UCSD-AML1 (cell line): ENCODE data around the gene CDK5RAP2.
"Not testable (repeated sequence)": the region's sequence is repeated elsewhere in the genome, so short reads cannot be mapped to it uniquely, and the experiment has no call there.

Experiments
- DNase-seq: peaks from one replicate; lab custom pipeline; 2025; ENCODE audit not compliant: unreplicated experiment; lab: John Stamatoyannopoulos, UW

The CDK5RAP2 gene

GRCh38 chr9:120474591-120475243 is 105.2 kb downstream of the CDK5RAP2 start:
- no peak for DNase-seq

- no peak for DNase-seq
Measured at GRCh38 chr9:120473608-120474007, 106.4 kb downstream of the CDK5RAP2 start.

- no peak for DNase-seq
Measured at GRCh38 chr9:120465685-120466407, 114.1 kb downstream of the CDK5RAP2 start.

GRCh38 chr9:120464887-120465421 is 115.0 kb downstream of the CDK5RAP2 start:
- DNase-seq = no peak

- DNase-seq = no peak
Measured at GRCh38 chr9:120464176-120464886, 115.6 kb downstream of the CDK5RAP2 start.

DNA sequence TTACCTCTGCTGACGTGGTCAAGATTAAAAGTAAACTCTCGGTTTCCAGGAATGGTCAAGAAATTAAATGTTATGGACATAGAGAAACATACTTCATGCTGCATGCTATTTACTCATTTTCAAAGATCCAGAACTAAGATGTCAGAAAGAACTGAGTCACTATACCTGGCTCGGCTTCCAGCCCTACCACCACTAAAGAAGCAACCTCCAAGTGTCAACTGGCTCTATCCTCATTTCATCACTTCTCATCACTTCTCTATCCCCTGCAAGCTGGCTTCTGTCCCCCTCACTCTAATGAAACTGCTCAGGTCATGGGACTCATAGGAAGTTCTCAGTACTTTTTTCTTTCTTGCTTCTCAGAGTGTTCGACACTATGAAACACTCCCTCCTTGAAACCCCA is 116.2 kb downstream of the CDK5RAP2 start:
- no peak for DNase-seq

DNA sequence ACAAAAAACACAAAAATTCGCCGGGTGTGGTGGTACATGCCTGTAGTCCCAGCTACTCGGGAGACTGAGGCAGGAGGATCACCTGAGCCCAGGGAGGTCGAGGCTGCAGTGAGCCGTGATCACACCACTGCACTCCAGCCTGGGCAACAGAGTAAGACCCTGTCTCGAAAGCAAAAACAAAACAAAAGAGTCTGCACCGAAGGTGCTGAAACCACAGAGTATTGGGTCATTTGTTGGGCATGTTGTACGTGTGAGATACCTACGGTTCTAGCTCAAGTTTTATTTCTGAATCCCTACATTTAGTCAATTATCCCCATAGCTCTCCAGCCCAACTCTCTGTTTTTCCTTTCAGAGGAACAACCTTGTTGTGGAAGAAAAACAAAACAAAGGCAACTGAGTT is 118.3 kb downstream of the CDK5RAP2 start:
- not testable (repeated sequence) for DNase-seq

DNA sequence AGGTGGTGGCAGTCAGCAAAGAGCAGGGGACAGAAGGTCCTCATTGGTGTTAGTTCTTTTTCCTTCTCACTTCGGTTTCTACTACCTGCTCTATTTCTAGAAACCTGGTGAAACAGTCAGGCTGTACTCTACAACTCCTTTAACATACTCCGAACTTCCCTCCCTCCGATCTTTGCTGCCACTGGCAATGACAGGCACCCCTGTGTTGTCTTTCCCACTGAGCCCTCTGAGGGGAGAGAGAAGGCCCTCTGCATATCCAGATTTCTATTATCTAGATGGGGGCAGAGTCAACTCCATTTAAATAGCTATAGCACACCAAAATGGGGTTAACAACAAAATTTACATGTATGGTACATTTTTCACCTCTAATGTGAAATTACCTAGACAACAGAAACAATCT is 123.7 kb downstream of the CDK5RAP2 start:
- DNase-seq = no peak

DNA sequence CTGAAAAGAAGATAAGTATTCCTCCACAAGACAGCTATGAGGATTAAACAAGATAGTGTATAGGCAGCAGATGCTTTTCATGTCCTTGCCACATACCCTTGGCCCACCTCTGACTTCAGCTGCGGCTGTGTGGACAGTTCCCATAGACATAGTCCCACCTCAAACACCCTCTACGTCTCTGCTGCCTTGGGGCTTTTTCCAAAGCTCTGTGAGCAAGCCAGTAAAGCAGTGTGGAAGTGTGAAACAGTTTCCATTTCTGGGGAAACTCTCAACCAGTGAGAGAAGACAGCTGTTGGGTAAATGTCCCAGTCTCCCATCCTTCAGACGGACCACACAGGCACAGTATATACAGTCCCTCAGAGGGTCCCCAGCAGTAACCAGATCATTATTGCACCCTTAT is 125.5 kb downstream of the CDK5RAP2 start:
- DNase-seq = no peak

DNA sequence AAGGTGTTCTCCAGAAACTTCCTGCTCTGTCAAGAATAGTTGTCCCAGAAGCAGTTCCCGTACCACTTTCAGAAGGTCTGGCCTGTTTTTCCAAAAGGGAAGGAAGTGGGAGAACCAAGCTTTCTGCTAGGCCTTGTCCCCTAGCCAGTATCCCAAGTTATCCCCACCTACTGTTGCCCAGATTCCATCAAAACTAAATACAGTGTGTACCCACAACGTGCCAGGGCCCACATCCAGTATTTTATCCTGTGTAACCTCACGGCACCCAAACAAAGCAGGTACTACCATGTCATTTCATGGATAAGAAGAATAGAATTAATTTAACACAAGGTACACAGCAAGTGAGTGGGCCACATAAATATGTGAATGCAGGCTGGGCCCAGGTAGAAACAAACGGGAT is 126.2 kb downstream of the CDK5RAP2 start:
- DNase-seq = no peak

- no peak for DNase-seq
Measured at GRCh38 chr9:120452631-120453030, 127.3 kb downstream of the CDK5RAP2 start.

DNA sequence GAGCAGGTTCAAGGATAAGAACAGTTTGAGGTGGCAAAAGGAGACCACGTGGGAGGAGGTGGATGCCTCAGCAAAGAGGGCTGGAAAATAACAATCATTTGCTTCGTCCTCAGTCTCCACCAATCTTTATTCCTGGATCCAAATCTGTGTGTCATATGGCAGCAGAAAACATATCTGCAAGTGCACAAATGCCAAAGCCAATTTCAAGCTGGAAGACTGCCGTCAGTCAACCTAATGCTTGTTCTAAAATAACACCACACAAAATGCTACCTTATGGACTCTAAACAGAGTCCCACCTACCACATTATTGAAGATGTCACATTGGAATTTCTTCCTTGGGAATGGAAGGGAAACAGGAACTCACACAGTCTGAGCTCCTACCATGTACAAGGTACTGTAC is 129.1 kb downstream of the CDK5RAP2 start:
- no peak for DNase-seq

- DNase-seq = no peak
Measured at GRCh38 chr9:120449566-120449965, 130.4 kb downstream of the CDK5RAP2 start.

GRCh38 chr9:120447959-120448500 is 131.9 kb downstream of the CDK5RAP2 start:
- DNase-seq = no peak

DNA sequence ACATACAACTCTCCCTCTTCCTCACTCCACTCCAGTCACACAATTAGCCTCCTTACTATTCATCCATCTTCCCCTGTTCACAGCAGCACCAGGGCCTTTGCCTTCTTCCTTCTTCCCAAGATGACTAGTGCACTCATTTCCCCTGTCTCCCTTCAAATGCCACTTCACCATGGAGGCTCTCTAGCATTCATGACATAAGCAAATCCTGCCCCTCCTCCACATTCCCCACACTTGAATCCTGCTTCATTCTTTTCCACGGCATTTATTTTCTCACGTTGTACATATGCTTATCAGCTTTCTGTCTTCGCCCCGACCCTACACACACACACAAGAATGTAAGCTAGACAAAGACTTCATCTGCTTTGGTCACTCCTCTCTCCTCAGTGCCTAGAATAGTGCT is 133.3 kb downstream of the CDK5RAP2 start:
- DNase-seq = no peak

DNA sequence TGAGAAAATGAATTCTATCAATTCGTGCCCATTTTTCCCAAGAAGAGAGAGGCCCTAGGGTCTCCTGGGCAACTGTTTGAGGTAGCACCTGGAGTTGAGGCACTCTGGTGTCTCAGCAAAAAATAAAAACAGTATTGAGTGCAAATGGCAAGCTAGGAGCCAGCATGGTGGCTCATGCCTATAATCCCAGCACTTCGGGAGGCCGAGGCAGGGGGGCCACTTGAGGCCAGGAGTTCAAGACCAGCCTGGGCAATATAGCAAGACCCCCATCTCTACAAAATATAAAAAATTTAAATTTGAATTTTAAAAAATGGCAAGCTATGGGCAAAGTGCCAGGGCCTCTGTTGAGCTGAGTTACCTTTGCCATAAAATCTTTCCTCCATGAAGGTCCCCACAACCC is 136.0 kb downstream of the CDK5RAP2 start:
- no peak for DNase-seq

GRCh38 chr9:120443489-120443888 is 136.5 kb downstream of the CDK5RAP2 start:
- no peak for DNase-seq

DNA sequence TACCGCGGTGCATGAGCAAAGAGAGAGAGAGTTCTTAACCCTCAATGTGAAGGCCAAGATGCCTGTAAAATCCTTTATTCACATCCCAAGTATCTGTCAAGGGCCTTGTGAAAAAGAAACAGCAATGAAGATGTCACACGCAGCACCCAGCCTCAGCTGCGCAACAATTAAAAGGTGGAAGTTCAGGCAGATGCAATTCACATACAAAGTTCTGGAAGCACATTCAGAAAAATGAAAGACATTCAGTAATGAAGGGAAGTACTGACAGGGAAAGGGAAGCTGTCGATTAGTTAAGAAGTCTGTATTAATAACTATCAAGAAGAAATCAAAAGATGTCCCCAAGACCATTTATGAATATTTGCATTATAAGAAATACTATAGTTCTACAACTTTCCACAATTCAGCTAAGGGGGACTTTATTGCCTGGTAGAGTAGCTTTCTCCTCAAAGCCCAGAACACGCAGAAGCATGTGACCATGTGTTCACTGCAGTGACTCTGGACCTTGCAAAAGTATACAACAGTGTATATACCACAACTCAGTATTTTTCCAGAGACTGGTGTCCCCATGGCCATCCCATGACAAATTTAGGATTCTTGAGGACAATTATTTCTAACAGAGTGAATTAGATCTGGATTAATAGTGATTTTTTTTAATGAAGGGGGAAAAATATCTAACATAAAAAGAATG is 137.5 kb downstream of the CDK5RAP2 start:
- DNase-seq = no peak

DNA sequence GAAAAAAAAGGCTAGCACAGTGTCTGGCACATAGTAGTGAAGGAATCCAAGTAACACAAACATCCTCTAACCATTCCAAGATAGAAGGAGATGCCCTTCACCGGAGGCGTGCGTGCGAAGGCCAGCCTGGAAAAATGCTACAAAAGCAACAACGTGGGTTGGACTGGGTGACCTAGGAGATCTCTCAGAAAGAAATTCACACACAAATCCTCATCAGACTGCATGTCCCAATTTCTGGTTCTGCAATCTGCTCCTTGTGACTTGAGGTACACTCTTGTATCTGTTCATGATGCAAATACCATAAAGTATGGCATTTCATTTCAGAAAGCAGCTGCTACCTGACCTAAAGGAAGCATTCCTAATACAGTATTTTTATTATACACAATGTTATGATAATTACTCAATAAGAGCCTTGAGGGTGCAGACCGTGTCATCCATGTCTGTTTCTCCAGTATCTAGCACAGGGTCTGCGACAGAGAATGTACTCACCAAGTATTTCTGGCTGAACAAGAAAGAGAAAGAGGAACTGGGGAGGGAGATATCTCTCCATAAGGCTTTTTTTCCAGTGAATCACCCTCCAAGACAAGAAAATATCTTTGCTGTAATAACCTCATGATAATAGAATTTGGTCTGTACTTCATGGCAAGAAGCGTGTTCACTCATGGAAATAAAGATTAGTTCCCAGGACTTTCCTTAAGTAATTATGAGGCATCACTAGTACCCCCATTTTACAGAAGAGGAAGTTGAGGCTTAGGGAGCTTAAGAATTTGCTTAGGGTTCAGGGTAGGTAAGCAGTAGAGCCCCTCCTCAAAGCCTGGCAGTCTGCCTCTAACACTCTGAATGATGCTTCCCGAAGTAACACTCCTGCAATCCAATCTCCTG is 138.3 kb downstream of the CDK5RAP2 start:
- DNase-seq = no peak

DNA sequence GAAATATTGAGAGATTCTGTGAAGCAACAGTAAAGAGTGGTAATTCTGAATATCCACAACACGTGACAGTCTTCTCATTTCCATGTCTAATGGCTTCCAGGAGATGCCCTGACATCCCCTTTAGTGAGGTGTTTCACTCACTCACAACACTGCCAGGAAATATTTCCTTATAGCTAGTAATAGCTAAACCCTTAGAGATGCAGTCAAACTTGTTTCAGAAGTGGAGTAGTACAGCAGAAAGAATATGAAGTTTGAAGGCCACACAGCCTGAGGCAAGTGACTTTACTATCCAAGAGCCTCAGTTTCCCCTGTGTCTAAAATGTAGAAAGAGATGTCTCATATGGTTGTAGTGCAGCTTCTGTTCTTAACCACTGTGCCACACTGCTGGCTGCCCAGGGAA is 139.2 kb downstream of the CDK5RAP2 start:
- DNase-seq = no peak
